Astrocyte (in vitro differentiated cells and primary cell): ENCODE data around the gene PRR15. TPM values are rescaled to one million over a fixed set of nuclear protein-coding genes. Genes with fewer than 3 reads are reported as not detected.
A peak's percentile ranks its signal among the peaks of the same experiment; 100 is the strongest.

Source experiments
- DNase-seq: peaks from one replicate; pipeline ENCODE4 v3.0.0-alpha.2; 2010; ENCODE audit warnings: low read depth
- FAIRE-seq: peaks from 2 replicates; lab custom pipeline; 2011; peaks lifted over from hg19 to GRCh38; lab: Jason Lieb, UNC
- H2AFZ ChIP-seq: 2 replicates; pipeline ENCODE4 v1.6.0; 2012; ENCODE audit warnings: low read depth, low read length, inconsistent platforms
- H3K27ac ChIP-seq: 2 replicates; pipeline ENCODE4 v1.5.1; 2011; ENCODE audit warnings: low read depth, low read length, inconsistent platforms
- H3K27me3 ChIP-seq: 2 replicates; pipeline ENCODE4 v1.6.0; 2011; ENCODE audit warnings: low read length, inconsistent platforms; ENCODE audit not compliant: insufficient read depth
- H3K36me3 ChIP-seq: 2 replicates; pipeline ENCODE4 v1.5.1; 2011; ENCODE audit warnings: low read length, inconsistent platforms; ENCODE audit not compliant: insufficient read depth
- H3K4me1 ChIP-seq: 2 replicates; pipeline ENCODE4 v1.5.1; 2011; ENCODE audit warnings: low read length, inconsistent platforms; ENCODE audit not compliant: insufficient read depth
- H3K4me2 ChIP-seq: 2 replicates; pipeline ENCODE4 v1.6.0; 2012; ENCODE audit warnings: low read length, inconsistent platforms
- H3K4me3 ChIP-seq: 2 replicates; pipeline ENCODE4 v1.5.1; 2011; ENCODE audit warnings: low read depth, mild to moderate bottlenecking, low read length, inconsistent platforms; ENCODE audit not compliant: insufficient read depth
- H3K79me2 ChIP-seq: 2 replicates; pipeline ENCODE4 v1.6.0; 2012; ENCODE audit warnings: mild to moderate bottlenecking, low read length, inconsistent platforms; ENCODE audit not compliant: insufficient read depth
- H3K9ac ChIP-seq: 2 replicates; pipeline ENCODE4 v1.6.0; 2012; ENCODE audit warnings: mild to moderate bottlenecking, low read length, inconsistent platforms
- H3K9me3 ChIP-seq: 2 replicates; pipeline ENCODE4 v1.5.1; 2012; ENCODE audit warnings: low read depth, mild to moderate bottlenecking, low read length, inconsistent platforms; ENCODE audit not compliant: insufficient read depth
- H4K20me1 ChIP-seq: 2 replicates; pipeline ENCODE4 v1.6.0; 2012; ENCODE audit warnings: low read length, inconsistent platforms; ENCODE audit not compliant: insufficient read depth
- H3K27ac Mint-ChIP-seq: one replicate; pipeline ENCODE4 v1.8.0; 2021; ENCODE audit warnings: mild to moderate bottlenecking, mixed read lengths; ENCODE audit not compliant: unreplicated experiment
- H3K27me3 Mint-ChIP-seq: one replicate; pipeline ENCODE4 v1.8.0; 2021; ENCODE audit warnings: low read depth, mixed read lengths; ENCODE audit not compliant: unreplicated experiment
- H3K36me3 Mint-ChIP-seq: one replicate; pipeline ENCODE4 v1.8.0; 2021; ENCODE audit warnings: low read depth, mixed read lengths; ENCODE audit not compliant: unreplicated experiment
- H3K4me1 Mint-ChIP-seq: one replicate; pipeline ENCODE4 v1.8.0; 2021; ENCODE audit warnings: low read depth, mixed read lengths; ENCODE audit not compliant: unreplicated experiment
- H3K4me3 Mint-ChIP-seq: one replicate; pipeline ENCODE4 v1.8.0; 2021; ENCODE audit warnings: mild to moderate bottlenecking, moderate library complexity, mixed read lengths; ENCODE audit not compliant: unreplicated experiment
- H3K9me3 Mint-ChIP-seq: one replicate; pipeline ENCODE4 v1.8.0; 2021; ENCODE audit warnings: mild to moderate bottlenecking, mixed read lengths; ENCODE audit not compliant: unreplicated experiment
- EZH2 ChIP-seq: IDR thresholded peaks from 2 replicates; pipeline ENCODE4 v1.6.1; 2012; ENCODE audit warnings: mild to moderate bottlenecking, low read length, inconsistent platforms; ENCODE audit not compliant: insufficient read depth
- total RNA-seq: library from RNA; stranded (reverse); gene quantifications from 2 replicates; pipeline ENCODE4 v1.2.1, GENCODE V29; 2021
- TF ChIP-seq, protein P1 (sequence below): IDR thresholded peaks from 2 replicates; pipeline ENCODE4 v1.5.1; 2011; ENCODE audit warnings: low read depth, mild to moderate bottlenecking, inconsistent platforms, low read length, moderate library complexity; ENCODE audit not compliant: insufficient read depth

Gene PRR15
- total RNA-seq, 1 donor from 2014 or later: 11.1 TPM

DNA sequence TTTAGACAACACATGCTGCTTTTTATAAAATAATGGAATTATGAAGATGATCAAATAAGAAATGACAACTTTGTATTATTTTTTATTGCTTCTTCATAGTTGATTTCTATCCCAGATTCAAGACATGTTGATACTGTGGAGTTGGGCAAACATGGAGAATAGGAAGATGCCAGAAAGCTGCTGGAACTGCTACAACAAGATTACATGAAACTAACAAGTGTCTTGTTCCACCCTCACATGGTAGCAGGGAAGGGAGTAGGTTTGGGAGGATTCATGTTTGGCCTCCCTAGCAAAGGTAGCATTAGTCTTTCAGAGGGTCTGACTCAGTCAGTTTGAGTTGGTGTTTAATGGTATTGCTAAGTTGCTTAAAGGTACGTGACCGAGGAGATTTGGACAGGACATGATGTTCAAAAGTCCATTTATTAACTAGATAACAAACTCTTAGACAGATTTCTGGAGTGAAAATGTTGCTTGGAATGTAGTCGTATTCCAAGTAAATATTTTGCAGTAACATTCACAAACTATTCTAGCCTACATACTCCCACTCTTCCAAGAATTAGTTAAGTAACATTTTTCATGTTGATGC lies 33.1 kb downstream of the PRR15 start:
- H3K27ac ChIP-seq: no peak overlapping the region
- H2AFZ ChIP-seq: no peak overlapping the region
- no peaks in the 10 kb centered on the region for H3K36me3 ChIP-seq
- TF ChIP-seq, protein P1, sequence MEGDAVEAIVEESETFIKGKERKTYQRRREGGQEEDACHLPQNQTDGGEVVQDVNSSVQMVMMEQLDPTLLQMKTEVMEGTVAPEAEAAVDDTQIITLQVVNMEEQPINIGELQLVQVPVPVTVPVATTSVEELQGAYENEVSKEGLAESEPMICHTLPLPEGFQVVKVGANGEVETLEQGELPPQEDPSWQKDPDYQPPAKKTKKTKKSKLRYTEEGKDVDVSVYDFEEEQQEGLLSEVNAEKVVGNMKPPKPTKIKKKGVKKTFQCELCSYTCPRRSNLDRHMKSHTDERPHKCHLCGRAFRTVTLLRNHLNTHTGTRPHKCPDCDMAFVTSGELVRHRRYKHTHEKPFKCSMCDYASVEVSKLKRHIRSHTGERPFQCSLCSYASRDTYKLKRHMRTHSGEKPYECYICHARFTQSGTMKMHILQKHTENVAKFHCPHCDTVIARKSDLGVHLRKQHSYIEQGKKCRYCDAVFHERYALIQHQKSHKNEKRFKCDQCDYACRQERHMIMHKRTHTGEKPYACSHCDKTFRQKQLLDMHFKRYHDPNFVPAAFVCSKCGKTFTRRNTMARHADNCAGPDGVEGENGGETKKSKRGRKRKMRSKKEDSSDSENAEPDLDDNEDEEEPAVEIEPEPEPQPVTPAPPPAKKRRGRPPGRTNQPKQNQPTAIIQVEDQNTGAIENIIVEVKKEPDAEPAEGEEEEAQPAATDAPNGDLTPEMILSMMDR: no peak
- no peak for TF ChIP-seq EZH2
- H3K79me2 ChIP-seq: no peaks in the 10 kb centered on the region
- H3K4me2 ChIP-seq: no peak overlapping the region
- no peaks in the 10 kb centered on the region for H3K9me3 ChIP-seq
- H3K4me1 ChIP-seq: no peaks in the 10 kb centered on the region
- DNase-seq (peak; percentile 46), FAIRE-seq (no peak)
- H3K27me3 Mint-ChIP-seq: no peaks in the 10 kb centered on the region
- H4K20me1 ChIP-seq: no peaks in the 10 kb centered on the region
- no peak overlapping the region for H3K4me3 Mint-ChIP-seq
- no peak overlapping the region for H3K4me3 ChIP-seq
- H3K9ac ChIP-seq: no peak overlapping the region
- H3K27ac Mint-ChIP-seq: no peak overlapping the region
- no peaks in the 10 kb centered on the region for H3K9me3 Mint-ChIP-seq
- H3K36me3 Mint-ChIP-seq: no peaks in the 10 kb centered on the region
- peaks cover 4% of the 10 kb centered on the region for H3K4me1 Mint-ChIP-seq
- no peaks in the 10 kb centered on the region for H3K27me3 ChIP-seq

DNA sequence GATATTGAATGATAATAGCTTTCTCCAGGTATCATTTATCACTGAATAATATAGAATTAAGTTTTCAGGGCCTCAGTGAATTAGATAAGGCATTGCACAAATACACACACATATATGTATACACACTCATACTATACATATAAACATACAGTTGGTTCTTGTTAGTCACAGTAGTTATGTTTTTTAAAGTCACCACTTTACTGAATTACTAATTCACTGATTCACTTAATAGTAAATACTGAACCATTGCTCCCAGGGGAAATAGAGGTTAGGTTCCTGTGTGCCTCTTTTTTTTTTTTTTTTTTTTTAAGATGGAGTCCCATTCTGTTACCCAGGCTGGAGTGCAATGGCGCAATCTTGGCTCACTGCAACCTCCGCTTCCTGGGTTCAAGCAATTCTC lies 33.6 kb downstream of the PRR15 start:
- Histone ChIP-seq H3K27me3 (no peaks in the 10 kb centered on the region), H4K20me1 (no peaks in the 10 kb centered on the region), H3K27ac (no peak overlapping the region), H3K79me2 (no peaks in the 10 kb centered on the region), H3K9me3 (no peaks in the 10 kb centered on the region), H2AFZ (no peak overlapping the region), H3K4me3 (no peak overlapping the region), H3K4me2 (no peak overlapping the region), H3K36me3 (no peaks in the 10 kb centered on the region), H3K4me1 (no peaks in the 10 kb centered on the region), H3K9ac (no peak overlapping the region)
- no peak for FAIRE-seq
- no peaks in the 10 kb centered on the region for H3K27me3 Mint-ChIP-seq
- no peak overlapping the region for H3K4me3 Mint-ChIP-seq
- H3K9me3 Mint-ChIP-seq: no peaks in the 10 kb centered on the region
- peaks cover 4% of the 10 kb centered on the region for H3K4me1 Mint-ChIP-seq
- TF ChIP-seq, protein P1: no peak
- TF ChIP-seq EZH2: no peak
- no peak overlapping the region for H3K27ac Mint-ChIP-seq
- no peaks in the 10 kb centered on the region for H3K36me3 Mint-ChIP-seq
- no peak for DNase-seq

DNA sequence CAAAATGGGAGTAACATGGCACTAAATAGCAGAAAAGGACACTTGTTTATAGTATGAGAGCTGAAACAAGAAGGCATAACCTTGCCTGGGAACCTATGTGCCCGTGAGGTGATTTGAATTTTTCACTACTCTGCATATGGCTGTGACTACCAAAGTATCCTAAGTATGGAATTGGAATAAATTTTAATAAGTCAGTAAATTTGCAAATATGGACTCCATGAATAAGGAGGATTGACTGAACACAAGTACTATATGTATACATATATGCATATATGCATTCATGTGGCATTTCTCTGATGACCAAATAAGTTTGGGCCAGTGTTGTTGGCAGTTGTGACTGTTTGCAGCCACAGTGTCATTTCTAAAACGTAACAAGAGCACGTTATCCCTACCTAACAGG lies 34.5 kb downstream of the PRR15 start:
- DNase-seq: no peak
- FAIRE-seq: no peak
- peaks cover 4% of the 10 kb centered on the region for H3K4me1 Mint-ChIP-seq
- Histone ChIP-seq H3K27ac (no peak overlapping the region), H3K9ac (no peak overlapping the region), H3K4me1 (no peaks in the 10 kb centered on the region), H3K27me3 (no peaks in the 10 kb centered on the region), H3K79me2 (no peaks in the 10 kb centered on the region), H2AFZ (no peak overlapping the region), H4K20me1 (no peaks in the 10 kb centered on the region), H3K36me3 (no peaks in the 10 kb centered on the region), H3K4me2 (no peak overlapping the region), H3K4me3 (no peak overlapping the region), H3K9me3 (no peaks in the 10 kb centered on the region)
- no peak overlapping the region for H3K27ac Mint-ChIP-seq
- no peaks in the 10 kb centered on the region for H3K36me3 Mint-ChIP-seq
- H3K4me3 Mint-ChIP-seq: no peak overlapping the region
- no peaks in the 10 kb centered on the region for H3K9me3 Mint-ChIP-seq
- H3K27me3 Mint-ChIP-seq: no peaks in the 10 kb centered on the region
- no peak for TF ChIP-seq EZH2
- TF ChIP-seq, protein P1: no peak
